Measurements from ENCODE around the gene L3MBTL4.

DNA sequence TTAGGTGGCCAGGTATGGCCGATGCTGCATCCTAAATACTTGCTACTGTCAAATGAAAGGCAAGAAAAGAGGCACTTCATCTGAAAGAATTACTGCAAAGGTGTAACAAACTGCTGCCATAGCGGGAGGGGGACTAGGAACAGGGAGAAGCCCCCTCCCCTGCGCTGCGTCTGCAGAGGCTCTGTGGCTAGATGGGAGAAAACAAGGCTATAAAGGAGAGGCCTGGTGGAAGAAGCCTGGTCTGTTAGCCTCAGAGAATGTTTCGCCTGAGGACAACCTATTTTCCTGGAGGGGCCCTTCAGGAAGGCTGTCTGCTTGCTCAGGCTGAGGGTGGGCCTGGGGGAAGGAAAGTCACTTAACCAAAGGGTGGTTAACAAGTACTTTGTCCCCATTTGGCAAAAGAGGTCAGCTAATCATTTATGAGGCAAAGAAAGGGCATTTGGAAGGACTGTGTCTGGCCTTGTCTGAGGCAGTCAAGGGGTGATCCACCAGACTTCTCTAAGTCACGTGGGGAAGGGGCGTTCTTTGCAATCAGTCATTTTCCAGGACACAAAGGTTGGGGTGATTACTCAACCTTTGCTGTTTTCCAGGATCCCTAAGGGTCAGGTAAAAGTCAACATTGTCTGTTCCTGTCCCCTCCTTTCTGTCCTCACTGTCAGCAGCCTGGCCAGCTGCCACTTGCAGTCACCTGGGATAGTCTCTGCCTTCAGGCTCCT, 416.4 kb downstream of the L3MBTL4 start:
- TF ChIP-seq, protein P1, sequence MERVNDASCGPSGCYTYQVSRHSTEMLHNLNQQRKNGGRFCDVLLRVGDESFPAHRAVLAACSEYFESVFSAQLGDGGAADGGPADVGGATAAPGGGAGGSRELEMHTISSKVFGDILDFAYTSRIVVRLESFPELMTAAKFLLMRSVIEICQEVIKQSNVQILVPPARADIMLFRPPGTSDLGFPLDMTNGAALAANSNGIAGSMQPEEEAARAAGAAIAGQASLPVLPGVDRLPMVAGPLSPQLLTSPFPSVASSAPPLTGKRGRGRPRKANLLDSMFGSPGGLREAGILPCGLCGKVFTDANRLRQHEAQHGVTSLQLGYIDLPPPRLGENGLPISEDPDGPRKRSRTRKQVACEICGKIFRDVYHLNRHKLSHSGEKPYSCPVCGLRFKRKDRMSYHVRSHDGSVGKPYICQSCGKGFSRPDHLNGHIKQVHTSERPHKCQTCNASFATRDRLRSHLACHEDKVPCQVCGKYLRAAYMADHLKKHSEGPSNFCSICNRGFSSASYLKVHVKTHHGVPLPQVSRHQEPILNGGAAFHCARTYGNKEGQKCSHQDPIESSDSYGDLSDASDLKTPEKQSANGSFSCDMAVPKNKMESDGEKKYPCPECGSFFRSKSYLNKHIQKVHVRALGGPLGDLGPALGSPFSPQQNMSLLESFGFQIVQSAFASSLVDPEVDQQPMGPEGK (CRISPR knock-in tag; IDR thresholded peaks at IDR 0.05; ENCODE audit: borderline replicate concordance) = no peak
- TF ChIP-seq POU6F1 (CRISPR knock-in tag; IDR thresholded peaks at IDR 0.05; ENCODE audit: borderline replicate concordance, low read depth) = no peak
- no peak for TF ChIP-seq ESRRG (CRISPR knock-in tag; IDR thresholded peaks at IDR 0.05)
- TF ChIP-seq SNAI2 (CRISPR knock-in tag; IDR thresholded peaks at IDR 0.05) = no peak
